Muscle layer of colon (tissue), 2 donors: ENCODE measurements around the gene TOX2.
"Not testable (repeated sequence)": the region's sequence is repeated elsewhere in the genome, so short reads cannot be mapped to it uniquely, and the experiment has no call there.

ENCODE experiments used
- H3K27ac ChIP-seq: one replicate; pipeline ENCODE4 v1.7.0; 2013; ENCODE audit warnings: low read depth, mild to moderate bottlenecking, low read length, moderate library complexity
- H3K27me3 ChIP-seq, 2 donors: one replicate each; pipeline ENCODE4 v1.7.0; 2013; ENCODE audit warnings: low read length in 2 of 2, mild to moderate bottlenecking in 2 of 2; ENCODE audit not compliant: insufficient read depth in 2 of 2, control insufficient read depth in 1 of 2
- H3K36me3 ChIP-seq: one replicate; pipeline ENCODE4 v1.7.0; 2013; ENCODE audit warnings: mild to moderate bottlenecking, low read length; ENCODE audit not compliant: insufficient read depth
- H3K4me1 ChIP-seq: one replicate; pipeline ENCODE4 v1.7.0; 2013; ENCODE audit warnings: mild to moderate bottlenecking, low read length; ENCODE audit not compliant: insufficient read depth
- H3K4me3 ChIP-seq, 2 donors: one replicate each; pipeline ENCODE4 v1.7.0; 2013; ENCODE audit warnings: low read length in 2 of 2, low read depth in 1 of 2, mild to moderate bottlenecking in 1 of 2, moderate library complexity in 1 of 2
- H3K9ac ChIP-seq: one replicate; pipeline ENCODE4 v1.7.0; 2013; ENCODE audit warnings: low read length
- H3K9me3 ChIP-seq: one replicate; pipeline ENCODE4 v1.7.0; 2013; ENCODE audit warnings: mild to moderate bottlenecking, low read length
- donor health status: abdominal sarcoma.
- donor health status: Adenocarcinoma of cecum.

TOX2 gene

DNA sequence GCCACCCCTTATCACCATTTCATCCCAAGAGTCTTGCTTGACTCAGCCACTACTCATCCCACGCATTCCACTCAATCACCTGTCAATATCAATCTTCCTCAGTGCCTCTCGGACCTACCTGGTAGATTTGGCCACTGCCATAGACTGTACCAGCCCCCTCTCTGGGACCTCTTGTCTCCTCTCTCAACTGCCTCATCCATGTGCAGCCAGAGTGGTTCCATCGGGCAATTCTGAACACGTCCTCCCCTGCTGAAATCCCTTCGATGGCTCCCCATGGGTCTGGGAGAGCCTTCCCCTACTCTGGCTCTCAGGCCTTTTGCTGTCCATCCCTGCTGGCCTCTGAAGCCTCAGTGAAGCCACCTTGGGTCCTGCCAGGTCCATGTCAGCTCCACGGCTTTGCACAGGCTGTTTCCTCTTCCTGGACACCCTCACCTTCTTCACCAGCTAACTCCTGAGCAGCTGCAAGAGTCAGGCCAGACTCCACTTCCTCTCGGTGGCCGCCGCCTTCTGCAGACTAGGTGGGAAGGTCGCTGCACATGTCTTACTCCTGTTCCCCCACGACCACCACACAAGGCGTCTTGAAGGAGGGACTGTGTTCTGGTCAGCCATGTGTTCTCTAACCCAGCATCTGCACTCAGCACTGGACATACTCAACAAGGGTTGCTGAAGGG lies 120.4 kb downstream of the TOX2 start:
- no peaks in the 10 kb centered on the region for H3K36me3 ChIP-seq
- no peaks in the 10 kb centered on the region for H3K9me3 ChIP-seq
- no peaks in the 10 kb centered on the region for H3K27me3 ChIP-seq
- no peak overlapping the region for H3K27ac ChIP-seq
- no peak overlapping the region for H3K4me3 ChIP-seq
- no peaks in the 10 kb centered on the region for H3K4me1 ChIP-seq
- no peak overlapping the region for H3K9ac ChIP-seq

DNA sequence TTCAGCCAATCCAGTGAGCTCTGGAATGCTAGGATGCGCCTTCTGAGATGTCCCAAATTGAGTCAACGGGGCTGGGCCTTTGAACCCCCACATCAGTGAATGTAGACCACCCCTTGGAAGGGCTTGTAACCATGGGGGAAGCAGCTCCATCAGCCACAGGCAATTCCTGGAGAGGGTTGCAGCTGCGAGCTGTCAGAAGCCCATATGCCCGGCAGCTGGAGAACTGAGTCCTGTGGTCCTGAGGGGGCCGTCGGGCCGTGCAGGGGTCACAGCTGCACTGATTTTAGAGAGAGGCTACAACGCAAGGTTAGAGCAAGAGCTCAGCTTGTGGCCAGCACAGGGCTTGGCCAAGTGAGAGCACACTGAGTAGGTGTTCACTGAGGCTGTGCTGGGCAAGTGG lies 121.3 kb downstream of the TOX2 start:
- H3K27me3 ChIP-seq, result no peaks in the 10 kb centered on the region
- no peak overlapping the region for H3K4me3 ChIP-seq
- no peak overlapping the region for H3K27ac ChIP-seq
- no peak overlapping the region for H3K9ac ChIP-seq
- H3K4me1 ChIP-seq, result no peaks in the 10 kb centered on the region
- H3K36me3 ChIP-seq, result no peaks in the 10 kb centered on the region
- H3K9me3 ChIP-seq, result no peaks in the 10 kb centered on the region

DNA sequence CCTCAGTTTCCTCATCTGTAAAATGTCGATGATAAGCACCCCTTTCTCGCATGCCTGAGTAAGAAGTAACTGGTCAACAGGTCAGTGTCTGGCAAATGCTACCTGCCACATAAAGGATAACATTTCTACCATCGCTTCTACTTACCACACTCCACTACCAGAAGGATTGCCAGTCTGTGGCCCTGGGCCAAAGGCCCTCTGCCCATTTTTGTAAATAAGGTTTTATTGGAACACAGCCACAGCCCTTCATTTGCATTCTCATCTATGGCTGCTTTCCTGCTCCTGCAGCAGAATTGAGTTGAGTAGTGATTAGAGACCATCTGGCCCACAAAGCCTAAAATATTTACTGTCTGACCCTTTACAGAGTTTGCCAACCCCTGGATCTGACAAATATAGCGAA lies 121.8 kb downstream of the TOX2 start:
- Histone ChIP-seq H3K9me3 (no peaks in the 10 kb centered on the region), H3K36me3 (no peaks in the 10 kb centered on the region), H3K27me3 (no peaks in the 10 kb centered on the region), H3K4me3 (no peak overlapping the region), H3K4me1 (no peaks in the 10 kb centered on the region), H3K27ac (no peak overlapping the region), H3K9ac (no peak overlapping the region)

DNA sequence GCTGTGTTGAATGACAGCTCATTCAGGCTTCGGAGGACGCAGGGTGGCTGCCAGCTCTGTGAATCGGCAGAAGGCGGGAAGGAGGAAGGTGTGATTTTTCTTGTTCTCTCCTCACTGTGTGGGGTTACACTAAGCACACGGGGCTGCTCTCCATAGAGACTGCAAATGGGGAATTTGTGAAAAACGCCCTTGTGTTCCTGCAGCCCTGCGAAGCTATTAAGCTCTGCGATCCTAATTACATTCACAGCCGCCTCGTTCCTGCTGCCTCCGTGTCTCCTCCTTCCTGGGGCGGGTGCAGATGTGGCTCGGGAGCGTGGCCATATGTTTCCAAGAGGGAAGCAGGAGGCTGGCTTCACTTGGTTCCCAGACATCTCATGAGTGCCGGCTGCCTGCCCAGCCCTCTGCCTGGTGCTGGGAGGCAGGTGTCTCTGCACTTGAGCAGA lies 124.0 kb downstream of the TOX2 start:
- Histone ChIP-seq H3K9ac (no peak overlapping the region), H3K27ac (no peak overlapping the region), H3K4me1 (no peaks in the 10 kb centered on the region), H3K27me3 (no peaks in the 10 kb centered on the region), H3K36me3 (no peaks in the 10 kb centered on the region), H3K4me3 (no peak overlapping the region), H3K9me3 (no peaks in the 10 kb centered on the region)

DNA sequence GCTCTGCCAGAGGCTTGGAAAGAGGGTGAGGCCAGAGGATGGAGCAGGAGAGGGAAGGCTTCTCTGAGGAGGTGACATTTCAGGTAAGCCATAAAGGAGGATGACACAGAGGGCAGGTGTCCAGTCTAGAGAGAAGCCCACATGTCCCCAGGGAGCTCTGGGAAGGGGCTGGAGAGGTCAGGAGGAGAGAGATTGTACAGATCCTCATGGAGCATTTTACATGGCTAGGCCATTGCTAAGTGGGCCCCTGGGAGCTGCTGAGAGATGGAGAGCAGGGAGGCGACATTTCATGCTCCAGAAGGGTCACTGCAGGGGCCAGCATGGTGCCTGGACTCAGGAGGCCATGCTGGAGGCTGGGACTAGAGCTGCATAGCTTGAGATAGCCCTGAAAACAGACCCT lies 124.5 kb downstream of the TOX2 start:
- H3K4me1 ChIP-seq, result no peaks in the 10 kb centered on the region
- H3K36me3 ChIP-seq, result no peaks in the 10 kb centered on the region
- no peak overlapping the region for H3K9ac ChIP-seq
- H3K4me3 ChIP-seq, result no peak overlapping the region
- no peaks in the 10 kb centered on the region for H3K9me3 ChIP-seq
- no peak overlapping the region for H3K27ac ChIP-seq
- H3K27me3 ChIP-seq, result no peaks in the 10 kb centered on the region

DNA sequence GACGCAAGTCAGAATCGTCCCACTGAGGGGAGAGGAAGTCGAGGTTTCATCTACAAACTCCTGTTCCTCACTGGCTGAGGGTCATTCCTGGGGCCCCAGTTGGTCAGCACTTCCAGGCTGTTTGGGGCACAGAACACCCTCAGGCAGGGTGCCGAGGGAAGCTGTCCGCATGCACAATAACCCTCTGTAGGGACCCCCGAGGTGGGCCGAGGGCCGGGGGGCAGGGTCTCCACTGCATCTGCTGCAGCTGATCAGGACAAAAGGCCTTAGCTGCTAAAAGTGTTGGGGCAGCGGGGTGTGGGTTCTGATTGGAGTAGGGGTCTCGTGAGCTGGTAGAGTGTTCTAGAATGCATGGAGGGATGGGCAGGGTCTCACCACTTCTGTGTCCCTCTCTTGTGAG lies 125.1 kb downstream of the TOX2 start:
- Histone ChIP-seq H3K4me1 (no peaks in the 10 kb centered on the region), H3K27ac (no peak overlapping the region), H3K9ac (no peak overlapping the region), H3K9me3 (no peaks in the 10 kb centered on the region), H3K36me3 (no peaks in the 10 kb centered on the region), H3K27me3 (no peaks in the 10 kb centered on the region), H3K4me3 (no peak overlapping the region)

DNA sequence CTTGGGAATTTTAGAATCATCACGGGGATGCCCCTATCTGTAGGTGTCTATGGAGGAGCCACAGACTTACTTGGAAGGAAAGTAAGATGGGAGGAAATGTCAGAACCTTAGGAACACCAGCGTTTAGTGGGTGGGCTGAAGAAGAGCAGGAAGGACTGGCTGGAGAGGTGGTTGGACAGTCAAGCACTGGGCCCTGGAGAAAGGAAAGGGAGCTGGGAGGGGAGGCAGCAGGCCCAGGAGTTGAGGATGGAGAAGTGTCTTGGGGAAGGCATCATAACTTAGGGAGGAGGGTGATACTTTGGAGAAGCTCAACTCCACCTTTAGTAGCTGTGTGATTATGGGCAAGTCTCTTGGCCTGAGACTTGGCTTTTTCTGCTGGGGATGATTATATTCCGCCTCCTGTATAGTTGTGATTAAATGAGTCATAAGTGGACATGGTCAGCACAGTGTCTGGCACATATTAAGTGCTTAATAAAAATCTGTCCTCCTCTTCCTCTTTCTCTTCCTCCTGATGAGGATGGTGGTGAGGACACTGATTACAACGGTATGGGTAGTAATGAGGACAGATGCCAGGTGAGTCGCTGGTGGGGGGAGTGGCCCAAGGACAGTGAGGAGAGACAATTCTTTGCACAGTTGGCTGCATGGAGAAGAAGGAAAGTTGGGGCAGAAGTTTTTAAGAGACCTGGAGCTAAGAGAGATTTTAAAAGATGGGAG lies 125.7 kb downstream of the TOX2 start:
- no peak overlapping the region for H3K27ac ChIP-seq
- no peaks in the 10 kb centered on the region for H3K27me3 ChIP-seq
- H3K9ac ChIP-seq, result no peak overlapping the region

DNA sequence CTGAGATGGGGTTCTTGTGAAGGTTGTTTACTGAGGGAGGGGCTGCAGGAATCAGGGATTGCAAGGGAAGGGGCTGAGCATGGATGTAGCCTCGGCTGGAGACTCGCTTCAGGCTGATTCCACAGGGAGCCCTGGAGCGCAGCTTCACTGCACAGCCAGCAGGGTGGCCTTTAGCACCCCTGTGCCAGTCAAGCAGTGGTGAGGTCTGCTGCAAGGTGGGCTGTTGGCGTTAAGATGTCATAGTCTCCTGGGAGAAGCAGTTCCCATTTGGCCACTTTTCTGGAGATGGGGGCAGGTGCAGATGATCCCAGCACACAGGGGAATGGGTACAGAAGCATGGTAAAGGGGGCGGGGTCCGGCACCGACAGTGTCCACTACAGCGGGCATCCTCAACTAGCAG lies 126.3 kb downstream of the TOX2 start:
- H3K36me3 ChIP-seq, result no peaks in the 10 kb centered on the region
- H3K4me1 ChIP-seq, result no peaks in the 10 kb centered on the region
- H3K27ac ChIP-seq, result no peak overlapping the region
- no peak overlapping the region for H3K9ac ChIP-seq
- no peaks in the 10 kb centered on the region for H3K9me3 ChIP-seq
- no peaks in the 10 kb centered on the region for H3K27me3 ChIP-seq
- H3K4me3 ChIP-seq, result no peak overlapping the region

More for the DNA sequence above, 125.7 kb downstream of the TOX2 start:
- H3K36me3 ChIP-seq, result no peaks in the 10 kb centered on the region
- H3K9me3 ChIP-seq, result no peaks in the 10 kb centered on the region
- H3K4me1 ChIP-seq, result no peaks in the 10 kb centered on the region
- H3K4me3 ChIP-seq, result no peak overlapping the region

DNA sequence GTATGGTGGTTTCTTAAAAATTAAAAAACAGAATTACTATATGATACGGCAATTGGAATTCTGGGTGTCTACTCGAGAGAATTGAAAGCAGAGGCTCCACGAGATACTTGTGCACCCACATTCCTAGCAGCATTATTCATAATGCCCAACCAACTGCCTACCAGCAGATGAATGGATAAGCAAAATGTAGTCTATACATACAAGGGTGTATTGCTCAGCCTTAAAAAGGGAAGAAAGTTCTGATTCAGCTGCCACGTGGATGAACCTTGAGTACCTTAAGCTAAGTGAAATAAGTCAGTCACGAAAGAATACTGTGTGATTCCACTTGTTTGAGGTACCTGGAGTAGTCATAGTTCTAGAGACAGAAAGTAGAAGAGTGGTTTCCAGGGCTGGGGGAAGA lies 130.1 kb downstream of the TOX2 start:
- H3K27ac ChIP-seq, H3K36me3 ChIP-seq, H3K27me3 ChIP-seq, H3K9ac ChIP-seq, H3K4me3 ChIP-seq, H3K4me1 ChIP-seq, H3K9me3 ChIP-seq: not testable (repeated sequence)

DNA sequence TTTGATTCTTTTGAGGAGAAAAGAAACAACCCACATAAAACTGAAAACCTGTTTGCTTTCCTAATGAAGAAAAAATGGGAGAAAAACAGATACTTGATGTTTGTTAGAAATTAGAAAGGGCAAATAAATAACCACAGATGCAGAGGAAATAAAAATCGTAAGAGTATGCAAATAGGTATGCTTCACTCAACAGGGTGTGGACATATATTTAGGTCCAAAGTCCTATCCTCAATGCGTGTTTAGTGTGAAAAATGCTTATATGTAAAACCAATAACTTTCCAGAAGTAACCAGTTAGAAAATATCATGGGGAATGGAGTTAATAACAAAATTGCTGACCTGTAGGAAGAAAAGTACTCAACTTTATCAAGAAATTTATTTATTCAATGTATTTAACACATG lies 135.7 kb downstream of the TOX2 start:
- no peak overlapping the region for H3K4me3 ChIP-seq
- no peak overlapping the region for H3K27ac ChIP-seq
- no peaks in the 10 kb centered on the region for H3K36me3 ChIP-seq
- no peak overlapping the region for H3K9ac ChIP-seq
- H3K4me1 ChIP-seq, result no peaks in the 10 kb centered on the region
- no peaks in the 10 kb centered on the region for H3K27me3 ChIP-seq
- H3K9me3 ChIP-seq, result no peaks in the 10 kb centered on the region

DNA sequence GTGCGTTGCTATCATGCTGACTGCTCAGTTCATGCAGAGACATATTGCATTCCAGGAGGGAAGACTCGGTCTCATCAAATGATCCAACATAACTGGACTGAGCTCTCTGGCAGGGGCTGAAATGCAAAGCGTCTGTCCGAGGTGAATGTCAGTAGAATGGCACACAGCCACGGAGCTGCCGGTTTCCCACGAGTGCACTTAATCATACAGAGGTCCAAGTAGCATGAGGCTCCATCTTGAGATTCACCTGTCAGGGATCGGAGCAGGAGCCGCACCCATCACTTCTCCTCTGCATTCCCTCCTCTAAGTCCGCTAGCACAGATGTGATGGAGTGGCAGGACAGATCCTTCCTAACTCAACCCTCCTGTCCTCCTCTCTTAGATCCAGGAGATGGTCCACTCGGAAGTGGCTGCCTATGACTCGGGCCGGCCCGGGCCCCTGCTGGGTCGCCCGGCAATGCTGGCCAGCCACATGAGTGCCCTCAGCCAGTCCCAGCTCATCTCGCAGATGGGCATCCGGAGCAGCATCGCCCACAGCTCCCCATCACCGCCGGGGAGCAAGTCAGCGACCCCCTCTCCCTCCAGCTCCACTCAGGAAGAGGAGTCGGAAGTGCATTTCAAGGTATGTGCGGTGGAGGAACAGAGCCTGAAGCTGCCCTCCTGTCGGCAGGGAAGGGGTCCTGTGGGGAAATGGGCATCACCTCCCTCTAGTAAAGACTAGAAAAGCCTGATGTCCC lies 136.4 kb downstream of the TOX2 start:
- H3K36me3 ChIP-seq, result no peaks in the 10 kb centered on the region
- no peak overlapping the region for H3K4me3 ChIP-seq
- no peak overlapping the region for H3K9ac ChIP-seq
- H3K27me3 ChIP-seq, result no peaks in the 10 kb centered on the region
- no peaks in the 10 kb centered on the region for H3K4me1 ChIP-seq
- no peak overlapping the region for H3K27ac ChIP-seq
- no peaks in the 10 kb centered on the region for H3K9me3 ChIP-seq
